ENCODE data around the gene STEAP1B. TPM values are rescaled to one million over a fixed set of nuclear protein-coding genes. Genes with fewer than 3 reads are reported as not detected.

Gene STEAP1B
- total and polyA plus RNA-seq, 8 donors, result not detected

DNA sequence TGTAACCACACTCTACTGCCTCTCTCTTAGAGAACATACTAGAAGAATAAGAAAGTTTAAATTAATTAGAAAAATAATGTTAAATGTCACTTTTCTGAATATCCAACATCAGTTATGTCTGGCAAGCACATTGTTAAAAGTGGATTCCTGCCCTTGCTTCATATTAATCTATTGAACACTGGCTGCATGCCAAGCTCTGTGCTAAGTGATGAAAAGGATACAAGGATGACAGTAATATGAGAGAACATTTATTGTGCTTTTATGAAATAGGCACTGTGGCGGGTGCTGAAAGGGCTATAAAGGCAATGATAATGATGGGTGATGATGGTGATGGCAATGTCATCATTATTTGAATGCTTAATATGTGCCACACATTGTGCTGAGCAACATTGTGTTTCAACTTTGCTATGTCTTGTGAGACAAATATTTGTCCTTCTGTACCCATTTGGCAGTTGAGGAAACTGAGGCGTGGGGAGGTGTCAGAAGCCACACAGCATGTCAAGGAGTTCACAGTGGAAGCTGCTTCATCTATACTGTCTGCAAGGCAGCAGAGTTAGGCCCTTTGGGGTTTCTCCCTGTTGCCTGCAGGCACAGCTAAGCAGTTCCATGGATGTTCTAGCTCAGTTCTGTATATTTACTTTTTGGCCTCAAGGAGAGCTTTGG is 78.9 kb downstream of the STEAP1B start:
- ATAC-seq (no peak), DNase-seq (no peak), FAIRE-seq (no peak)
- WGBS, 2 donors, result 66 to 70% methylated on average over 2 of the region's 2 CpGs
- no peaks in the 10 kb centered on the region for H3K36me3 ChIP-seq
- H3K27me3 ChIP-seq, result no peaks in the 10 kb centered on the region
- no peak overlapping the region for H3K4me3 ChIP-seq
- H3K9me3 ChIP-seq, result no peaks in the 10 kb centered on the region
- no peak overlapping the region for H3K27ac ChIP-seq
- intact Hi-C loops (cut with DNase I), result no loop called here
- TF ChIP-seq, protein P1, sequence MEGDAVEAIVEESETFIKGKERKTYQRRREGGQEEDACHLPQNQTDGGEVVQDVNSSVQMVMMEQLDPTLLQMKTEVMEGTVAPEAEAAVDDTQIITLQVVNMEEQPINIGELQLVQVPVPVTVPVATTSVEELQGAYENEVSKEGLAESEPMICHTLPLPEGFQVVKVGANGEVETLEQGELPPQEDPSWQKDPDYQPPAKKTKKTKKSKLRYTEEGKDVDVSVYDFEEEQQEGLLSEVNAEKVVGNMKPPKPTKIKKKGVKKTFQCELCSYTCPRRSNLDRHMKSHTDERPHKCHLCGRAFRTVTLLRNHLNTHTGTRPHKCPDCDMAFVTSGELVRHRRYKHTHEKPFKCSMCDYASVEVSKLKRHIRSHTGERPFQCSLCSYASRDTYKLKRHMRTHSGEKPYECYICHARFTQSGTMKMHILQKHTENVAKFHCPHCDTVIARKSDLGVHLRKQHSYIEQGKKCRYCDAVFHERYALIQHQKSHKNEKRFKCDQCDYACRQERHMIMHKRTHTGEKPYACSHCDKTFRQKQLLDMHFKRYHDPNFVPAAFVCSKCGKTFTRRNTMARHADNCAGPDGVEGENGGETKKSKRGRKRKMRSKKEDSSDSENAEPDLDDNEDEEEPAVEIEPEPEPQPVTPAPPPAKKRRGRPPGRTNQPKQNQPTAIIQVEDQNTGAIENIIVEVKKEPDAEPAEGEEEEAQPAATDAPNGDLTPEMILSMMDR (IDR thresholded peaks at IDR 0.05), result no peak
- H3K4me1 ChIP-seq, result no peaks in the 10 kb centered on the region

DNA sequence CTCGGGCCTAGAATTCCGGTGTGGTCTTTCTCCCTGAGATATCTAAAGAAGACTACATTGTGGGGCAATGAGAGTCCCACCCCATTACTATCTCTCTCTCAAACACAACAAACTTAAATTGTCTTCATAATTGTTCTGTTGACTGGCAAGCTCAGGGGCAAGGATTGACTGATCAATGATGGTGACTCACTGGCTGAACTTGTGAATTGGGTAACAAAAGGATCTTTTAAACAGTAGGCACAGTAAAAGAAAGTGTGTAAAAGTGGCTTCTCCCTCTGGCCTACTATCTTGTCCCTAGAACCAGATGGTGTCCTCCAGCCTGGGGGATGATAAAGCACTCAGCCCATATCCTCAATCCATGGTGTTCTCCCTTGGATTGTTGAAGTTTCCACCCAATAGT is 80.0 kb downstream of the STEAP1B start:
- no peak overlapping the region for H3K4me3 ChIP-seq
- no peak for FAIRE-seq
- ATAC-seq, result no peak
- intact Hi-C loops (cut with DNase I), result no loop called here
- no peaks in the 10 kb centered on the region for H3K36me3 ChIP-seq
- H3K4me1 ChIP-seq, result no peaks in the 10 kb centered on the region
- H3K27ac ChIP-seq, result no peak overlapping the region
- no peak for DNase-seq
- TF ChIP-seq, protein P1 (IDR thresholded peaks at IDR 0.05), result no peak
- H3K9me3 ChIP-seq, result no peaks in the 10 kb centered on the region
- H3K27me3 ChIP-seq, result no peaks in the 10 kb centered on the region
- WGBS, 2 donors, result 97 to 98% methylated on average over 2 of the region's 2 CpGs

DNA sequence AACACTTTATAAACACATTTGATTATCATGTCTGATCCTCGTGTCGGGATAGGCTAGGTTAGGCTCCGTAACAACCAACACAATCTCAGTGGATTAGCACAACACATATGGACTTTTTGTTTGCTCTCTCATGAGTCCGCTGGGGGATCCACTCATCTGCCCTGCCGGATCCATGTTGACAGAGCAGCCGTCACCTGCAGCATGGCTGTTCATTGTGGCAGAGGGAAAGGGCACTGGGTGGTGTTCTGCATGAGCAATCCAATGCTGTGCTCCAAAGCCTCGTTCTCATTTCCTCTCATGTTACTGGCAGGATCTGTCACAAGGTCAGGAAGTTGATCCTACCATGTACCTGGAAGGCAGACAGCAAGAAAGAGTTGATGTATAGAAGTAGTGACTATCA is 80.5 kb downstream of the STEAP1B start:
- 93 to 96% methylated on average over 7 of the region's 7 CpGs for WGBS, 2 donors
- H3K27ac ChIP-seq, result no peak overlapping the region
- TF ChIP-seq, protein P1 (IDR thresholded peaks at IDR 0.05), result no peak
- DNase-seq (no peak), ATAC-seq (no peak), FAIRE-seq (no peak)
- H3K4me3 ChIP-seq, result no peak overlapping the region
- H3K4me1 ChIP-seq, result no peaks in the 10 kb centered on the region
- intact Hi-C loops (cut with DNase I), result no loop called here
- no peaks in the 10 kb centered on the region for H3K27me3 ChIP-seq
- H3K9me3 ChIP-seq, result no peaks in the 10 kb centered on the region
- H3K36me3 ChIP-seq, result no peaks in the 10 kb centered on the region

DNA sequence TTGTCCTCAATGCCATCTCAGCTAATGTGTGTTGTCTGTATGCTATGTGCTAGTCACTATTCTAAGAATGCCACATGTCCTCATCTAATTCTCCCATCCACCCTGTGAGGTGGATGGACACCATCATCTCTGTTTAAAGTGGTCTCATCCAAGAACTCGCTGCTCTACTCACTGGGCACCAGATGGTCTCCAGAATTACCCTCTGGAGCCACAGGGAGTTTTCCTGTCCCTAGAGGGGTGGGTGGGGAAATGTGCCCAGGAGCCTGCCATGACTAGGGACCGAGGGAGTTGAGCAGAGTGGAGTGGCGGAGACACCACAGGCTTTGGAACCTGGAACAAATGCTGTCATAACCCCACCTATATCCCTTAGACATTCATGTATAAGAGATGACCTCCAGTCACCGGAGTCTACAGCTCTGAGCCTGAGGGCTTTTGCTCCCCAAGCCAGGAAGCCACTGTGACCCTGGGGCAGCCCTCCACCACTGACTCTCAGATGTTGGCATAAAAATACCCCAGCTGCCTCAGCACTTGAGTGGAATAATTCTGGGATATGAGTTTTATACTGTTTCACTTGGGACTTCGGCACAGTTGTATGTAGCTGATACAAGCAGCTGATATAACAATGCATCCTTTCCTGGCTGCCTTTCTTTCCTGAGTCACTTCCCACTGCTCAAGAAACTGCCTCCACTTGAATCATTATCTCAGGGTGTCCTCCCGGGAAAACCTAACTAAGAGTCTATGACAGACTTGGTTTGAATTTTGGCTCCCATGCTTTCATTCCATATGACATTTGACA is 81.5 kb downstream of the STEAP1B start:
- Histone ChIP-seq H3K9me3 (no peaks in the 10 kb centered on the region), H3K27ac (no peak overlapping the region), H3K4me1 (no peaks in the 10 kb centered on the region), H3K27me3 (no peaks in the 10 kb centered on the region), H3K4me3 (no peak overlapping the region), H3K36me3 (no peaks in the 10 kb centered on the region)
- TF ChIP-seq, protein P1 (IDR thresholded peaks at IDR 0.05), result no peak
- intact Hi-C loops (cut with DNase I), result no loop called here
- ATAC-seq, result no peak
- no peak for DNase-seq
- 86 to 89% methylated on average over 6 of the region's 6 CpGs for WGBS, 2 donors
- no peak for FAIRE-seq

DNA sequence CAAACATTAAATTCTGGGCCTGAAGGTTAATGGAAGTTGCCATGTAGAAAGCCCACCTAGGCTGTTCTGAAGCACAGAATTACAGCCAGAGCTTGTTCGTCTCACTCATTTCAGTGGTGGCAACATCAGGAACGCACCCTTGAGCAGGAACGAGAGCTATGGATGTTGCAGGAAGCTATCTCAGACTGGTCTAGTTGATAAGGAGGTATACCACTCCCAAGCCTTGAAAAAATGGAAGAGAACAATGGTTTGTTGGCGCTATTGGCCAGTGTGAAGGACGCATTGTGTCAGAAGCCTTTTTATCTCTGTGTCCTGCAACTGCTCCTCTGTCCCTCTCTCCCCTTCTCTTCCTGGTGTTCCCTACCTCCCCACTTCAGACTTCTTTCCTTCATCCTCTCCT is 82.1 kb downstream of the STEAP1B start:
- DNase-seq (no peak), ATAC-seq (no peak), FAIRE-seq (no peak)
- intact Hi-C loops (cut with DNase I), result no loop called here
- H3K4me1 ChIP-seq, result no peaks in the 10 kb centered on the region
- H3K27me3 ChIP-seq, result no peaks in the 10 kb centered on the region
- TF ChIP-seq, protein P1 (IDR thresholded peaks at IDR 0.05), result no peak
- H3K4me3 ChIP-seq, result no peak overlapping the region
- 82 to 90% methylated on average over 5 of the region's 5 CpGs for WGBS, 2 donors
- no peaks in the 10 kb centered on the region for H3K36me3 ChIP-seq
- no peaks in the 10 kb centered on the region for H3K9me3 ChIP-seq
- no peak overlapping the region for H3K27ac ChIP-seq
